Activated CD8-positive, alpha-beta memory T cell treated with anti-CD3 and anti-CD28 coated beads, Interleukin-2, amount 10 ng/mL, durations not matched to agents 7 days and 5 days (primary cell): ENCODE measurements around the gene SSB. TPM values are rescaled to one million over a fixed set of nuclear protein-coding genes. Genes with fewer than 3 reads are reported as not detected.
"Not testable (repeated sequence)": the region's sequence is repeated elsewhere in the genome, so short reads cannot be mapped to it uniquely, and the experiment has no call there.

Experiments
- ATAC-seq: fragments of 150-1000 bp; cut with Tn5 transposase; one replicate; pipeline ENCODE4 v1.10.0; 2021; ENCODE audit warnings: moderate library complexity
- CTCF ChIA-PET: fragments of 350-600 bp; sonication (Branson Sonifier 250); formaldehyde crosslinking; loops from one replicate; lab custom pipeline; 2021; ENCODE audit warnings: antibody characterized with exemption; lab: Charles Lee
- DNase-seq: peaks from one replicate; pipeline ENCODE4 v3.0.0-alpha.2; 2020
- H3K27ac Mint-ChIP-seq: one replicate; pipeline ENCODE4 v1.8.0; 2021; ENCODE audit warnings: mild to moderate bottlenecking, mixed read lengths
- H3K27me3 Mint-ChIP-seq: one replicate; pipeline ENCODE4 v1.8.0; 2021; ENCODE audit warnings: mixed read lengths
- H3K36me3 Mint-ChIP-seq: one replicate; pipeline ENCODE4 v1.8.0; 2021; ENCODE audit warnings: mild to moderate bottlenecking, mixed read lengths
- H3K4me1 Mint-ChIP-seq: one replicate; pipeline ENCODE4 v1.8.0; 2021; ENCODE audit warnings: mixed read lengths
- H3K4me3 Mint-ChIP-seq: one replicate; pipeline ENCODE4 v1.8.0; 2021; ENCODE audit warnings: mild to moderate bottlenecking, moderate library complexity, mixed read lengths
- H3K9me3 Mint-ChIP-seq: one replicate; pipeline ENCODE4 v1.8.0; 2022; ENCODE audit warnings: low read depth, mixed read lengths
- total RNA-seq, 2 experiments: library from RNA; stranded (reverse); gene quantifications; one replicate each; pipeline ENCODE4 v1.2.3, GENCODE V29; 2021

The SSB gene
- total RNA-seq, 2 experiments from 2014 or later: 88.2 to 88.9 TPM

DNA sequence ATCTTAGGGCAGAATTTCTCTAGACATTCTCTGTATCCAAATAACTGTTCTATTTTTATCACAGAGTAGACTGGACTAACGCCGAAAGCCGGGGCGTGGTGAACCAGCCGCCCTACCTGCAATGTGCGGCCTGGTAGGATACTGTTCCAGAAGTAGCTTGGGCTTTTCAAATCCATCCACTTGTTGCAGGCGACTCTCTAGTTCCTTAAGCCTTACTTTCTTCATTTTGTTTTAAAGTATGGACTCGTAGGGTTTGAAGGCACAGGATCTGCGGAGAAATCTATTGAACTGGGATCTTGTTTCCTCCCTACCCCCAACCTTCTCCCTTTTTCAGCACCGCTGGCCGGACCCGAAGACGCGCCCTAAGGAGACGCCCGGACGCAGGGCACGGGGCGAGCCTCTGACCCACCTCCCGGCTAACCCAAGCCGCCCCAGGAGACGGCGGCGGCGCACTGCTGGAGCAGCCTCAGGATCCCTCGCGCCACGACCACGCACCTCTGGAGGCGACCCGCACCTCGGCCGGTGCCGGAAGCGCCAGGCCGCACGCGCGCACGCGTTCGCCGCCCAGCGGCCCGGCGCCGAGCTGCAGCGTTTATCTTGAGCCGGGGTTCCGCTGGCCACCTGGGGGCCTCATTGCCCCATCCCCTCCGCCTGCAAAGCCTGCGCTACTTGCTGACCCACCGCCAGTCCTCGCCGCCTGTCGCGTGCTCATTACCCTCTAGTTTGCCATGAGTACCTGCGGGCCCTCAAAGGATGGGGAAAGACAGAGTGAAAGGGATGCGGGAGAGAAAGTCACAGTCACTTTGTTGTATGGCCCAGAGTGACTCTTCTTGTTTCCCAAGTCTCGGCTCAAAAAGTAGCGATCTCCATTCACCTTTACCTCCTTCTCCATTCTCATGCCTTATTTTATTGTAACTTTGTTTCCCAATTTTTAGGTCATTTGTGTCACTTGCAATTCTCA lies 26.0 kb downstream of the SSB start, which contains the start of gene METTL5:
METTL5 (minus strand) TSS at position 533 of the 961 bp plus-strand sequence; CDS start at position 225, 308 bp downstream.
- Mint-ChIP-seq H3K27me3 (no peaks in the 10 kb centered on the region), H3K9me3 (no peaks in the 10 kb centered on the region), H3K36me3 (peaks cover 24% of the 10 kb centered on the region), H3K27ac (peak within 1 kb of the TSS; percentile 84), H3K4me1 (peaks cover 64% of the 10 kb centered on the region), H3K4me3 (peak within 1 kb of the TSS; percentile 78)
- CTCF ChIA-PET: interaction anchor here (0.7 to 2.2 kb wide), 20 partner anchors 9 to 353 kb away, joined by 3 to 16 read pairs (median 6); partner anchors contain the start of genes BBS5 and SSB
- ATAC-seq (peak; percentile 74), DNase-seq (peak; percentile 82)

- H3K4me1 Mint-ChIP-seq: peaks cover 48% of the 10 kb centered on the region
- peak; percentile 84 for ATAC-seq
- peak within 1 kb of the TSS; percentile 89 for H3K4me3 Mint-ChIP-seq
Measured at GRCh38 chr2:169827272-169828140, 28.8 kb downstream of the SSB start, which contains the start of gene UBR3. Gene UBR3, plus strand, starts transcription at chr2:169827454. Its CDS starts 54 bp downstream, at chr2:169827508.

DNA sequence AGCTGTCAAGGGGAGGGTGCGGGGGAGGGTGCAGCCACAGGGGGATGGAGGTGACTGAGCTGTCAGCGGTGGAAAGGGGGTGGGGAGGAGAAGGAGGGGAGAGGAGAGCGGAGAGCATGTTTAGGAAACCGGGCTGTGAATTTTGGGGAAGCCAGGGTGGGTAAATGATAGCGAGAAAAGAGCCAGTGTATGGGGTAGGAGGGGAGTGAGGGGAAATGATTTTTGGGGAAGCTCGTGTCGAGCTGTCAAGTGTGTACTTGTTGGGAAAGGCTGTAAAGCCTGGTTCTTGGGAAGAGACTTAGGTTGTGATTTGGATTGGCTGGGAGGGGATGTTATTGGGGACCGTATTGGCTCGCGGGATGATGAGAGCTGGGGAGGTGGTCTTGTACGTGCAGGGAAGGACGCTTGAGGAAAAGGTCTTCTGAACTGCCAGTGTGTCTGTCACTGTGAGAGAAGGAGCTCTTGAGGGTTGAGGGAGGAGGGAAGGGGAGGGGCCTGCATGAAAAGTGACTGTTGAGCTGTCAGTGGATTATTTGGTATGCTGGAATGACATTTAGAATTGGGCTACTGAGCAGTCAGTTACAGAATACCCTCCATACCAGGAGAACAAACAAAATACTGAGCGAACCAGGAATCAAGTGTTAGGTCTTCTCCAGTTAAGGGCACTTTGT lies 29.6 kb downstream of the SSB start:
- DNase-seq (peak; percentile 66), ATAC-seq (peak; percentile 13)
- H3K9me3 Mint-ChIP-seq: no peaks in the 10 kb centered on the region
- H3K36me3 Mint-ChIP-seq: peaks cover 11% of the 10 kb centered on the region
- peak overlapping the region; percentile 89 for H3K4me3 Mint-ChIP-seq
- peaks cover 44% of the 10 kb centered on the region for H3K4me1 Mint-ChIP-seq
- H3K27ac Mint-ChIP-seq: peak overlapping the region; percentile 82
- CTCF ChIA-PET: interaction anchor here (0.9 to 2.5 kb wide), 6 partner anchors 10 to 103 kb away, joined by 3 to 7 read pairs (median 4); no protein-coding TSS in a partner anchor
- H3K27me3 Mint-ChIP-seq: no peaks in the 10 kb centered on the region

More at GRCh38 chr2:169827272-169828140, 28.8 kb downstream of the SSB start, which contains the start of gene UBR3:
- CTCF ChIA-PET: interaction anchor here (0.6 to 2.5 kb wide), 9 partner anchors 9 to 348 kb away, joined by 3 to 7 read pairs (median 4); partner anchors contain the start of genes BBS5 and SSB
- no peaks in the 10 kb centered on the region for H3K9me3 Mint-ChIP-seq
- peaks cover 15% of the 10 kb centered on the region for H3K36me3 Mint-ChIP-seq
- H3K27ac Mint-ChIP-seq: peak within 1 kb of the TSS; percentile 82
- no peaks in the 10 kb centered on the region for H3K27me3 Mint-ChIP-seq
- peak; percentile 93 for DNase-seq

GRCh38 chr2:169834401-169834800 lies 35.7 kb downstream of the SSB start:
- ATAC-seq (no peak), DNase-seq (no peak)
- peaks cover 12% of the 10 kb centered on the region for H3K36me3 Mint-ChIP-seq
- H3K4me1 Mint-ChIP-seq: peaks cover 15% of the 10 kb centered on the region
- CTCF ChIA-PET: interaction anchor here (1.0 to 1.8 kb wide), 2 partner anchors 9 to 10 kb away, joined by 3 to 6 read pairs; partner anchors contain the start of gene METTL5
- no peaks in the 10 kb centered on the region for H3K27me3 Mint-ChIP-seq
- H3K27ac Mint-ChIP-seq: no peak overlapping the region
- H3K9me3 Mint-ChIP-seq: no peaks in the 10 kb centered on the region
- H3K4me3 Mint-ChIP-seq: no peak overlapping the region

DNA sequence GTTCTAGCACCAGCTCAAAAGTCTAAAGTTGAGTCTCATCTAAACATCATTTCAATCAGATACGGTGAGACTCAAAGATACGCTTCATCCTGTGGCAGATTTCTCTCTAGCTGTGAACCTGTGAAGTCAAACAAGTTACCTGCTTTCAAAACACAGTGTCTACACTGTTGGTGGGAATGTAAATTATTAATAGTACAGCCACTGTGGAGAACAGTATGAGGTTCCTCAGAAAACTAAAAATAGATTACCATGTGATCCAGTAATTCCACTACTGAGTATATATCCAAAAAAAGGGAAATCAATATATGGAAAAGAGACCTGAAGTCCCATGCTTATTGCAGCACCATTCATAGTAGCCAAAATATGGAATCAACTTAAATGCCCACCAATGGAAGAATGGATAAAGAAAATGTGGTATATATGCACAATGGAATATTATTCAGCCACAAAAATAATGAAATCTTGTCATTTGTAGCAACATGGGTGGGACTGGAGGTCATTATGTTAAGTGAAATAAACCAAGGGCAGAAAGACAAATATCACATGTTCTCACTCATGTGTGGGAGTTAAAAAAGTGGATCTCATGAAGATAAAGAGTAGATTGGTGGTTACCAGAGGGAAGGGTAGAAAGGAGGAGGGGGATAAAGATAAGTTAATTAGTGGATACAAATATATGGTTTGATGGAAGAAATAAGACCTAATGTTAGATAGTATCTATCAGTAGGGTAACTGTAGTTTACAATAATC lies 40.2 kb downstream of the SSB start:
- no peak overlapping the region for H3K27ac Mint-ChIP-seq
- no peaks in the 10 kb centered on the region for H3K27me3 Mint-ChIP-seq
- H3K4me1 Mint-ChIP-seq: peaks cover 5% of the 10 kb centered on the region
- peaks cover 12% of the 10 kb centered on the region for H3K36me3 Mint-ChIP-seq
- CTCF ChIA-PET: no interaction called here
- ATAC-seq (no peak), DNase-seq (no peak)
- no peak overlapping the region for H3K4me3 Mint-ChIP-seq
- no peaks in the 10 kb centered on the region for H3K9me3 Mint-ChIP-seq

DNA sequence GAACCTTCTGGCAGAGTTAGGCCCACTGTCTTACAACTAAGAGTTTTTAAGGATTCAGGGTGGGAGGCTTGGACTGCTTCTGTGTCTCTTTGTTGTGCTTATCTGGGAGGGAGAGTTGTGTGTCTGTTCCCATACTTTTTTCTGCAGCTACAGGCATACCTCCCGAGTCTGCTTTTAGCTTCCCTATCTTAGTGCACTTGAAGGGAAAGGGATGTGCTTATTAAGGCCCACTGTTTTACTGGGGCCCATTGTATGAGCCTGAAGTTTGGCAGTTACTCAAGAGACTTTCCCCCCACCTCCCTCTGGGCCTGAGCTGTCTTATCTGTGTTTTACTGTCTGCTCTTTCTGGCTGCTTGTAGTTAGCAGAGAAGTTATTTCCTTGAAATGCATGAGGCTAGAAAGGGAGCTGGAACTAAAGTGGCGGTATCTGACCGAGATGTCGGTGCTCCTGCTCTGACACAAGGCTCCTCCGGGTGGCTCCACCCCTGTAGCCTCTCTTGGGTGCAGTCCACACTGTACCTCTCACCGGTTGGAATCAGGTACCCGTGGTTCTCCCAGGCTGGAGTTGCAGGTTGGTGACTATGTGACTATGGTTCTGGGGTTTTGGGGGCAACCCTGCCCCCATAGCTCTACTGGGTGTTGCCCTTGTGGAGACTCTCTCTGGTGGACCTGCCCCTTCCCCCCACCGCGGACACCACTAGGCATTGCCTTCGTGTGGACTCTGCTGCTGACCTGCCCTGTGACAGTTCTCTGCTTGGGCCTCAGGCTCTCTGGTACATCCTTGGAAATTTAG lies 41.5 kb downstream of the SSB start:
- no peaks in the 10 kb centered on the region for H3K4me1 Mint-ChIP-seq
- no peaks in the 10 kb centered on the region for H3K9me3 Mint-ChIP-seq
- no peak overlapping the region for H3K4me3 Mint-ChIP-seq
- peaks cover 10% of the 10 kb centered on the region for H3K36me3 Mint-ChIP-seq
- no peak overlapping the region for H3K27ac Mint-ChIP-seq
- ATAC-seq (no peak), DNase-seq (no peak)
- no peaks in the 10 kb centered on the region for H3K27me3 Mint-ChIP-seq
- CTCF ChIA-PET: no interaction called here

DNA sequence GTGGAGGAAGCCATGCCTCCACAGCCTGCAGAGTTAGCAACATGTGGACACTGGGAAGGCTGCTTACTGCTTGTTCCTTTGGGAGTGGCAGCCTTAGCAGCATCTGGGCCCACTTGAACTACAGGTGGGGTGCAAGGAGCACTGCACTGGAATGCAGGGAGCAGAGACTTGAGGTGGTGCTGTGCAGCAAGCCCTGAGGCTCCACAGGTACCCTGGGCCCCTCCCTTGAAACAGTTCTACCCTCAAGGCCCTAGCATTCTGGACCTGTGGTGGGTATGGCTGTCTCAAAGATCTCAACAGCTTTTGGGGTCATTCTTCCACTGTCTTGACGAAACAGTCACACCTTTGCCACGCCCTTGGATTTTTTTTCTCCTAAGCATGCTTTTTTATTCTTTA lies 42.1 kb downstream of the SSB start:
- ATAC-seq: no peak
- Mint-ChIP-seq H3K27ac (no peak overlapping the region), H3K36me3 (peaks cover 10% of the 10 kb centered on the region), H3K27me3 (no peaks in the 10 kb centered on the region), H3K9me3 (no peaks in the 10 kb centered on the region), H3K4me3 (no peak overlapping the region), H3K4me1 (no peaks in the 10 kb centered on the region)
- no peak for DNase-seq
- CTCF ChIA-PET: no interaction called here

DNA sequence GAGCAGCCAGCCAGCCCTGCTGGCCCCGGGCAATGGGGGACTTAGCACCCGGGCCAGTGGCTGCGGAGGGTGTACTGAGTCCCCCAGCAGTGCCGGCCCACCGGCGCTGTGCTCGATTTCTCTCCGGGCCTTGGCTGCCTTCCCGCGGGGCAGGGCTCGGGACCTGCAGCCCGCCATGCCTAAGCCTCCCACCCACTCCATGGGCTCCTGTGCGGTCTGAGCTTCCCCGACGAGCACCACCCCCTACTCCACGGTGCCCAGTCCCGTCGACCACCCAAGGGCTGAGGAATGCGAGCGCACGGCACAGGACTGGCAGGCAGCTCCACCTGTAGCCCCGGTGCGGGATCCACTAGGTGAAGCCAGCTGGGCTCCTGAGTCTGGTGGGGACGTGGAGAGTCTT lies 43.0 kb downstream of the SSB start:
- H3K36me3 Mint-ChIP-seq: peaks cover 14% of the 10 kb centered on the region
- H3K4me1 Mint-ChIP-seq, H3K9me3 Mint-ChIP-seq, DNase-seq, H3K4me3 Mint-ChIP-seq, CTCF ChIA-PET, ATAC-seq, H3K27me3 Mint-ChIP-seq, H3K27ac Mint-ChIP-seq: not testable (repeated sequence)

DNA sequence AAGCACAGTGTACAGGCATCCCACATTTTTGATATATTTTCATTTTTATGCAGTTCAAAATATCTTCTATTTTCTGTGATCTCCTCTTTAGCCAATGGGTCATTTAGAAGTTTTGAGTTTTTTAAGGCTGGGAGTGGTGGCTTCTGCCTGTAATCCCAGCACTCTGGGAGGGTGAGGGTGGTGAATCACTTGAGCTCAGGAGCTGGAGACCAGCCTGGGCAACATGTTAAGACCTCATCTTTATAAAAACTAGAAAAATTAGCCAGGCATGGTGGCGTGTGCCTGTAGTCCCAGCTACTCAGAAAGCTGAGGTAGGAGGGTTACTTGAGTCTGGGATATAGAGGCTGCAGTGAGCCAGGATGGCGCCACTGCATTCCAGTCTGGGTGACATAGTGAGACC lies 46.3 kb downstream of the SSB start:
- ATAC-seq (no peak), DNase-seq (no peak)
- H3K27ac Mint-ChIP-seq: no peak overlapping the region
- peaks cover 6% of the 10 kb centered on the region for H3K4me1 Mint-ChIP-seq
- H3K36me3 Mint-ChIP-seq: peaks cover 26% of the 10 kb centered on the region
- H3K4me3 Mint-ChIP-seq: no peak overlapping the region
- CTCF ChIA-PET: interaction anchor here (0.8 kb wide), 1 partner anchor 731 kb away, joined by 4 read pairs; no protein-coding TSS in a partner anchor
- H3K9me3 Mint-ChIP-seq: peaks cover 4% of the 10 kb centered on the region
- H3K27me3 Mint-ChIP-seq: no peaks in the 10 kb centered on the region

DNA sequence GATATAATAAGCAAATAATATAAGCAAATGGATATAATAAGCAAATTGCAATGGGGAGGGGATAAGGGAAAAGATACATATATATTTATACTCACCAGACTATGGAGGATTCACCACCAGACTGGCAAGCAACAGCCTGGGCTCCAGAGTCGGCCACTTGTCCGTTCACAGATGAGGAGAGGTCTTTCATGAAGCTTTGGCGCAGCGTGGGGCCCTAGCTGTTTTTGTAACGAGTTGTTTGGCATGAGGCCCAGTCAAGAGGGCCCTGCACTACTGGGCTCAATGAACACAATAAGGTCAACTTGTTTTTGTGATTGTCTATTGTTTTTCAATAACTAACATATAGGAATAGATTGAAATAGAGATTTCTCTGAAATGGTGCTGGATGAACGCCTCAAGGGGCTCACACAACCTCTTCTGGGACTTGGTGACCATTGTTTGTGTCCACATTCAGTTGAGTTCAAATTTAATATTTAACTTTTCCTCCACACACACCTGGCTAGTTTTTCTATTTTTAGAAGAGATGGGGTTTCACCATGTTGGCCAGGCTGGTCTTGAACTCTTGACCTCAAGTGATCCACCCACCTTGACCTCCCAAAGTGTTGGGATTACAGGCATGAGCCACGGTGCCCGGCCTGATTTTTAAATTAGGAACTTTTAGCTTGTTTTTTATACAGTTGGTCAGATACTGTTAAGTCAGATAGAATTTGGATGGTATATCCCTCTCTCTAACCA lies 50.5 kb downstream of the SSB start:
- H3K36me3 Mint-ChIP-seq: peaks cover 28% of the 10 kb centered on the region
- H3K27ac Mint-ChIP-seq, CTCF ChIA-PET, H3K4me1 Mint-ChIP-seq, ATAC-seq, H3K27me3 Mint-ChIP-seq, H3K4me3 Mint-ChIP-seq, DNase-seq, H3K9me3 Mint-ChIP-seq: not testable (repeated sequence)

DNA sequence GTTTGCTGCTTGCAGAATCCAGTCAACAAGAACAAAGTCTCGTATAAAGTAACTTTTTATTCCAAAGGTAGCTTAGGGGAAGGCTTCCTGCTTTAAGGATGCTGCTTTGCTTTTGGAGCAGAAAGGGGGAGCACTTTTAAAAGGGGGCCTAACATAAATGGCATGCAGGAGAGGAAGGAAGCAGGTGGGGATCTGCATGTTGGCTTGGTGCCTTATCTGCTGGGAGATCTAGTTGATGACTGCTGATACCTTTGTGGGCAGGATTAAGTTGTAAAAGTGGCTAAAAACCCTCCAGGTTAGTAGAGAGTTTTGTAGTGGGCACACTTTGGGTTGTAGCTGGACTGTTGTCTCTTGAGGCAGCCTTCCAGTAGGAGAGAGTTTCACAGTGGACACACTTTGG lies 51.0 kb downstream of the SSB start:
- H3K27ac Mint-ChIP-seq: no peak overlapping the region
- H3K9me3 Mint-ChIP-seq: peaks cover 4% of the 10 kb centered on the region
- no peak for DNase-seq
- H3K27me3 Mint-ChIP-seq: no peaks in the 10 kb centered on the region
- CTCF ChIA-PET: no interaction called here
- H3K4me3 Mint-ChIP-seq: no peak overlapping the region
- peaks cover 8% of the 10 kb centered on the region for H3K4me1 Mint-ChIP-seq
- no peak for ATAC-seq
- H3K36me3 Mint-ChIP-seq: peaks cover 28% of the 10 kb centered on the region
